ENCODE results near the gene DPPA2. TPM values are rescaled to one million over a fixed set of nuclear protein-coding genes. Genes with fewer than 3 reads are reported as not detected.

Gene DPPA2
- total RNA-seq: not detected

GRCh38 chr3:109316162-109316730 lies at the start of gene DPPA2:
TSS of gene DPPA2 (minus strand) at chr3:109316517. CDS start at chr3:109314542, 1,975 bp downstream.

GRCh38 chr3:109337393-109337792 lies 21.1 kb upstream of the DPPA2 start, which contains the start of gene DPPA4:
TSS of gene DPPA4 (minus strand) at chr3:109337546. CDS start at chr3:109337517, 29 bp downstream.

Other genes starting within 250 kb of the DPPA2 start
- gene MORC1, start 198.4 kb downstream of the DPPA2 start, total RNA-seq: not detected
- gene C3orf85, start 179.8 kb downstream of the DPPA2 start, total RNA-seq: not detected
- 1.9 TPM for gene DPPA4, start 21.0 kb upstream of the DPPA2 start, total RNA-seq